Common myeloid progenitor, CD34-positive (primary cell): ENCODE data around the gene PRELID3B.
A peak's percentile ranks its signal among the peaks of the same experiment; 100 is the strongest.

Experiments used
- CTCF ChIA-PET: fragments of 350-600 bp; sonication (Branson Sonifier 250); formaldehyde crosslinking; loops from one replicate; lab custom pipeline; 2021; ENCODE audit warnings: antibody characterized with exemption; lab: Charles Lee
- POLR2A ChIA-PET: fragments of 350-600 bp; sonication (Branson Sonifier 250); formaldehyde crosslinking; loops from one replicate; lab custom pipeline; 2021; ENCODE audit warnings: antibody characterized with exemption; lab: Charles Lee
- DNase-seq, 3 donors: peaks; one replicate each; pipeline versions ENCODE4 v3.0.0 to v3.0.0-alpha.2; 2013
- H3K27ac ChIP-seq, 2 experiments: 1 replicate in 1 of 2; 2 replicates in 1 of 2; pipeline ENCODE4 v1.7.0; 2013; ENCODE audit warnings: inconsistent platforms in 2 of 2, low read length in 2 of 2, mild to moderate bottlenecking in 2 of 2, low read depth in 1 of 2, moderate library complexity in 1 of 2; ENCODE audit not compliant: severe bottlenecking in 2 of 2, insufficient read depth in 1 of 2, poor library complexity in 1 of 2
- H3K27me3 ChIP-seq, 5 experiments: replicated peaks in 2 of 5; 1 replicate in 3 of 5; 2 replicates in 2 of 5; pipeline versions ENCODE4 v1.6.1 to v1.7.0; 2013; ENCODE audit warnings: low read length in 4 of 5, mild to moderate bottlenecking in 2 of 5, moderate library complexity in 2 of 5, inconsistent platforms in 1 of 5; ENCODE audit not compliant: insufficient read depth in 5 of 5, control insufficient read depth in 4 of 5
- H3K36me3 ChIP-seq, 4 experiments: 1 replicate in 2 of 4; 2 replicates in 2 of 4; pipeline versions ENCODE4 v1.6.1 to v1.7.0; 2013; ENCODE audit warnings: low read length in 3 of 4, control low read depth in 1 of 4, mild to moderate bottlenecking in 1 of 4; ENCODE audit not compliant: control insufficient read depth in 4 of 4, insufficient read depth in 4 of 4
- H3K4me1 ChIP-seq, 4 experiments: 1 replicate in 3 of 4; 2 replicates in 1 of 4; pipeline versions ENCODE4 v1.6.1 to v1.7.1; 2013; ENCODE audit warnings: low read length in 3 of 4, mild to moderate bottlenecking in 3 of 4, control low read depth in 1 of 4, inconsistent platforms in 1 of 4, moderate library complexity in 1 of 4; ENCODE audit not compliant: control insufficient read depth in 4 of 4, insufficient read depth in 4 of 4; ENCODE audit errors: control extremely low read depth in 1 of 4
- H3K4me3 ChIP-seq, 7 experiments: 1 replicate in 4 of 7; 2 replicates in 3 of 7; pipeline versions ENCODE4 v1.5.1 to v1.7.0; 2013; ENCODE audit warnings: mild to moderate bottlenecking in 7 of 7, low read length in 6 of 7, moderate library complexity in 6 of 7, inconsistent platforms in 2 of 7, low read depth in 2 of 7, control low read depth in 1 of 7; ENCODE audit not compliant: insufficient read depth in 4 of 7, control insufficient read depth in 1 of 7; ENCODE audit errors: extremely low read depth in 1 of 7
- H3K9me3 ChIP-seq, 5 experiments: 1 replicate in 4 of 5; 2 replicates in 1 of 5; pipeline versions ENCODE4 v1.6.1 to v1.7.1; 2013; ENCODE audit warnings: low read length in 4 of 5, mild to moderate bottlenecking in 2 of 5, inconsistent platforms in 1 of 5, low read depth in 1 of 5, moderate library complexity in 1 of 5; ENCODE audit not compliant: control insufficient read depth in 4 of 5, insufficient read depth in 2 of 5; ENCODE audit errors: control extremely low read depth in 1 of 5
- WGBS: methylation state at CpG from one replicate; pipeline ENCODE4 v1.1.5; 2013; ENCODE audit not compliant: insufficient coverage; 5-methylcytosine and 5-hydroxymethylcytosine counted together

Gene PRELID3B

DNA sequence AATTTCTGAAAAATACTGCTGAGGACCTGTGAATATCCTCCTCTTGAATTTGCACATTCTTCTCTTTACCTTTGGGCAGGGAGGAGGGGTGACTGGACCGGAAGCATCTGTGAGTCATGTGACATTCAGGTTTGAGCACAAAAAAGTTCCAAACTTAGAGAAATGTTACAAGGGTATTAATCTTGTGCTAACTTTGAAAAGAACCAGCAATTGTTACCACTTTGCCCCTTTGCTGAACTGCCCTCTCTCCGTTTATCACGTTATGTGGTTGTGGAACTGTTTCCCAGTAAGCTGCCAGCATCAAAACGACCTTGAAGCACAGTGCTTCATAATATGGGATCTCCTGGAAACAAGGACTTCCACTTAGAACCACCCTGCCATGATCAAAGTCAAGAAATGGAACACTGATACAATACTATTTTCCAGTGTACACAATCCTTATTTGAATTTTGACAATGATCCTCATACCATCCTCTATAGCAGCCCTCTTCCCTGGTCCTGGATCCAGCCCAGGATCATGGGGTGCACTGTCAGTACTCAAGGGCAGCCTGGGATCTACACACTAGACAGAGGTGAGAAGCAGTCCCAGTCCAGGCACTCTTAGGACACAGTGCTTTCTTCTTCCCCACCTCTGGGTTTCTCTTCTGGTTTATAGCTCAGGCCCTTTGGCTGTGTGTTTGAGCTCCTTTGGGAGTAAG is 25.6 kb downstream of the PRELID3B start:
- 0% methylated on average over 3 of the region's 4 CpGs for WGBS
- Histone ChIP-seq H3K4me3 (peak overlapping the region in 4 of 7 experiments; percentile 17 to 62 (median 44)), H3K36me3 (no peaks in the 10 kb centered on the region), H3K27ac (peak overlapping the region in 1 of 2 experiments; percentile 60), H3K4me1 (peaks cover 11 to 66% (median 55%) of the 10 kb centered on the region in 4 experiments), H3K9me3 (no peaks in the 10 kb centered on the region), H3K27me3 (no peaks in the 10 kb centered on the region)
- POLR2A ChIA-PET: interaction anchor here (1.1 to 1.4 kb wide), 2 partner anchors 12 to 15 kb away, joined by 3 to 4 read pairs; partner anchors contain the start of gene ATP5F1E
- DNase-seq: peak; percentile 51 to 90 (median 84)
- CTCF ChIA-PET: interaction anchor here (3.2 kb wide), 1 partner anchor 15 kb away, joined by 12 read pairs; the partner anchor contains the start of gene ATP5F1E

DNA sequence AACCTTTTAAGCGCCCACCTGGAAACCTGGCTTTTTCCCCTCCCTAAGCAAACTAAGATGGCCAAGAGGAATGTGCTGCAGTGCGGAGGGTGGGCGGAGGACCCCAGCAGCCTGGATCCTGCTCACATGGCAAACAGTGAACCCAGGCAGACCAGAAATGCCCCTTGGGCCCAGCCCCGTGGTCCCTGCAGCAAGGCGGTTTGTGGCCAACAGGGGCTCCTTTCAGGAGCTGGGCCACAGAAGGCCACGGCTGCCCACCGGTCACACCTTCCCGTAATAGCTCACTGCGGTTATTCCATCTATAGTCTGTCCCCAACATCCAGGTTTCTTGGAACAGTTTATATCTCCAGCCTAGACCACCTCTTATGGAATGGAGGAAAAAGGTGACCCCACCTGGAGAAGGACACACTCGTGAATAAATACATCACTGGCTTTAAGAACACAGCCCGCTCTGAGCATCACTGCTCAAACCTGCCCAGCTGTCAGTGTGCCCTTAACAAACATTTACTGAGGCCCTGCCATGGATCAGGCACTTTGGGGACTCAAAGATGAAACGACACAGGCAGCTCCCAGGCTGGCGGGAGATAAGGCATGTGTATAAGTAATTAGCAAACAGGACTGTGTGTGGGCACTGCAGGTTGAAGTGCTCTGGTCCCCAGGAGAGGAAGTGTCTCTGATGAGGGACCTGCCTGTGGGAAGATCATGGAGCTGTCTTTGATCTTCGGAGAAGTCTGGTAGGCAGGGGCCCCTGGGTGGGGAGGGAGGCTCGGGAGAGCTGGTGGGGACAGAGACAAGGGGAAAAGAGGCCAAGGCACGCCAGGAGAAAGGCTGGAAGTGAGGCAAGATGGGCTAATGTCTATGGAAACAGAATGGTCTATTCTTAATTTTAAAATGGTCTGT is 26.5 kb downstream of the PRELID3B start:
- no peak overlapping the region for H3K27ac ChIP-seq
- ChIA-PET CTCF (interaction anchor here (3.2 kb wide), 1 partner anchor 16 kb away, joined by 12 read pairs; the partner anchor contains the start of gene ATP5F1E), POLR2A (interaction anchor here (1.1 kb wide), 1 partner anchor 11 kb away, joined by 3 read pairs; no protein-coding TSS in a partner anchor)
- no peaks in the 10 kb centered on the region for H3K36me3 ChIP-seq
- peak in 1 of 3 donors; percentile 35 for DNase-seq
- no peak overlapping the region for H3K4me3 ChIP-seq
- H3K27me3 ChIP-seq: no peaks in the 10 kb centered on the region
- no peaks in the 10 kb centered on the region for H3K9me3 ChIP-seq
- peaks cover 11 to 71% (median 62%) of the 10 kb centered on the region in 4 experiments for H3K4me1 ChIP-seq
- WGBS: 87% methylated on average over 10 of the region's 16 CpGs

DNA sequence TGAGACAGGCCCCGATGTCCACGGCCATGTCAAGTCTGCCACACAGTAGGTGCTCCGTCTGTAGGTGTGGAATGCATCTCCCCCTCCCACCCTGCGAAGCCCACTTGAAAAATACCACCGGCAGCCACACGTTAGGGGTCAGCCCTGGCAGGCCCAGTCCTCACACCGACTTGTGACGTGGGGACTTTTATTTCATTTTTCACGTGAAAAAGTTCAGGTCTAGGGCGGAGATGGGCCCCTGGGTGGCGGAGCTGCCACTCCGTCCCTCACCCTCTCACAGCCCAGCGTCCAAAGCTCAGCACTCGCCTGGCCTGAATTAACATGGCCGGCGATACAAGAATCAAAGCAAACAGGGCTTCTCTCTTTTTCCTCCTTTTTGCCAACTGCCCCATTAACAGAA is 27.2 kb downstream of the PRELID3B start:
- no peaks in the 10 kb centered on the region for H3K9me3 ChIP-seq
- no peaks in the 10 kb centered on the region for H3K27me3 ChIP-seq
- no peak overlapping the region for H3K4me3 ChIP-seq
- no peak for DNase-seq
- H3K27ac ChIP-seq: no peak overlapping the region
- 98% methylated on average over 14 of the region's 16 CpGs for WGBS
- ChIA-PET POLR2A (no interaction called here), CTCF (interaction anchor here (3.2 kb wide), 1 partner anchor 17 kb away, joined by 12 read pairs; the partner anchor contains the start of gene ATP5F1E)
- H3K4me1 ChIP-seq: peaks cover 11 to 75% (median 65%) of the 10 kb centered on the region in 4 experiments
- no peaks in the 10 kb centered on the region for H3K36me3 ChIP-seq

DNA sequence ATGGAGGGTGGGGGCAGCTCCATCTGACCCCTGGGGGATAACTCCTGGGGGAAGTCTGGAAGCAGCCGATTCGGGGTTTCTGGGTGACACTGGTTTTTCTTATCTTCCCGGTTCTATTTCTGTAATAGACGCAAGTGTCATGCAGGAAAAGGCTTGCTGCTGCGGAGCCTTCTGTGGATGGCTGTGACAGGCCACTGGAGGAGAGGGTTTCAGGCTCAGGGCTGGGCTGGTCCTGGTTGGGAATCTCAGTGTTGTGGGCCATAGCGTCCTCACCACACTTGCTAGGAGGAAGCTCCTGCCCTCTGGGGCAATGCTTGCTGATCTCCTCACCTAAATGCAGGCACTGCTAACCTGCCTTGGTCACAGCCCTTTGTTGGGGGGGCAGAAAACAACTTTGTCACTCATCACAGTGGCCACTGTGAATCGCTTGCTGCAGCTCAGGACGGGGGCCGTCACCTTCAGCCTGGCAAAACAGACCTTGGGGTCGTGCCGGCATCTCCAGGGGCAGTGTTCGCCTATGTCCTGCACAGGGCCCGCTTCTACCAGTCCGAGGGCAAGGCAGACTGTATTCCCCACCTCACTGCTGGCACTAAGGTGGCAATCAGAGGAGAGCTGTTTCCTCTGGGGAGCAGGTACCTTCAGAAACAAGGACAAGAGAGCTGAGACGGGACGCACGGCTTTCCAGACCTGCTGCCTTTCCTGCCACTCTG is 27.8 kb downstream of the PRELID3B start:
- ChIA-PET CTCF (interaction anchor here (0.9 kb wide), 1 partner anchor 11 kb away, joined by 3 read pairs; no protein-coding TSS in a partner anchor), POLR2A (interaction anchor here (1.3 kb wide), 1 partner anchor 17 kb away, joined by 3 read pairs; the partner anchor contains the start of gene ATP5F1E)
- H3K4me1 ChIP-seq: peaks cover 11 to 80% (median 67%) of the 10 kb centered on the region in 4 experiments
- peak in 2 of 3 donors; percentile 18 to 44 for DNase-seq
- no peaks in the 10 kb centered on the region for H3K36me3 ChIP-seq
- no peak overlapping the region for H3K27ac ChIP-seq
- no peaks in the 10 kb centered on the region for H3K27me3 ChIP-seq
- peak overlapping the region in 1 of 7 experiments; percentile 5 for H3K4me3 ChIP-seq
- H3K9me3 ChIP-seq: no peaks in the 10 kb centered on the region
- WGBS: 72% methylated on average over 15 of the region's 17 CpGs

DNA sequence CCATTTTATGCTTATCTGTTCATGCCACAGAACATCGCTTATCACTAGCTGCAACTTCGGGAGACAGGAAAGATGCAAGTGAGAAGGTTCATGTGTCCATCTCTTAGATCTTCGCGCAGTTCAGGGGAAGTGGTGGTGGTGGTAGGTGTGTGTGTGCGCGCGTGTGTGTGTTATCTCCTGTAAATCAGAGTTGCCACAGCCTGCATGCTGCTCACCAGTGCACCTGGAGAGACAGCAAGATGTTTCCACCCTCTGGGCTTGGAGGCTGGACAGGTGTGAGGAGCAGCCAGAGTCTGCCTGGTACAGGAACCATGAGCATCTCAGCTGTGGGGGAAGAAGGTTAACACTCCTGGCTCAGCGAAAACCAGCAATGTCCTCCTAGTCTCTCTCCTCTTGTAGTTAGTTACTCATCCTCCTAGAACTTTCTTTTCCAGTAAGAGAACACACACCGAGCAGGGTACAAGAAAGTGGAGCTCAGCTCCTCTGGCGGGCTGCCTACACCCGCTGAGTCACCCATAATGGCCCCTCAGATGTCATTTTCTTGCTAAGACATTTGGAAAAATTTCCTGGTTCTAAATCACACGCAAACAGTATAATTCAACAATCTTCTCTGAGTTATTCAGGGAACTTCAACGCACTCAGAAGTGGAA is 28.5 kb downstream of the PRELID3B start:
- Histone ChIP-seq H3K4me1 (peaks cover 11 to 76% (median 62%) of the 10 kb centered on the region in 4 experiments), H3K9me3 (no peaks in the 10 kb centered on the region), H3K27me3 (no peaks in the 10 kb centered on the region), H3K36me3 (no peaks in the 10 kb centered on the region), H3K27ac (no peak overlapping the region), H3K4me3 (peak overlapping the region in 1 of 7 experiments; percentile 8)
- peak in 2 of 3 donors; percentile 51 to 71 for DNase-seq
- CTCF ChIA-PET: interaction anchor here (0.9 kb wide), 1 partner anchor 12 kb away, joined by 3 read pairs; no protein-coding TSS in a partner anchor
- POLR2A ChIA-PET: interaction anchor here (1.3 kb wide), 1 partner anchor 18 kb away, joined by 3 read pairs; the partner anchor contains the start of gene ATP5F1E
- 31% methylated on average over 6 of the region's 13 CpGs for WGBS
